Uterus (tissue), 2 donors: ENCODE measurements around the gene FEN1.

Experiments
- POLR2A ChIP-seq, 2 donors: fragments of 450-650 bp; IDR thresholded peaks; one replicate each; pipeline ENCODE4 v1.6.1; 2016; ENCODE audit warnings: antibody characterized with exemption in 2 of 2, mild to moderate bottlenecking in 1 of 2, moderate library complexity in 1 of 2
- TF ChIP-seq, protein P1 (sequence below), 4 experiments: fragments of 200-600 bp in 2 of 4; fragments of 450-650 bp in 2 of 4; sonication (generic) in 2 of 4; IDR thresholded peaks; one replicate each; pipeline ENCODE4 v1.5.1; 2016 to 2019; ENCODE audit warnings: antibody characterized with exemption in 4 of 4, mild to moderate bottlenecking in 2 of 4, moderate library complexity in 1 of 4

DNA sequence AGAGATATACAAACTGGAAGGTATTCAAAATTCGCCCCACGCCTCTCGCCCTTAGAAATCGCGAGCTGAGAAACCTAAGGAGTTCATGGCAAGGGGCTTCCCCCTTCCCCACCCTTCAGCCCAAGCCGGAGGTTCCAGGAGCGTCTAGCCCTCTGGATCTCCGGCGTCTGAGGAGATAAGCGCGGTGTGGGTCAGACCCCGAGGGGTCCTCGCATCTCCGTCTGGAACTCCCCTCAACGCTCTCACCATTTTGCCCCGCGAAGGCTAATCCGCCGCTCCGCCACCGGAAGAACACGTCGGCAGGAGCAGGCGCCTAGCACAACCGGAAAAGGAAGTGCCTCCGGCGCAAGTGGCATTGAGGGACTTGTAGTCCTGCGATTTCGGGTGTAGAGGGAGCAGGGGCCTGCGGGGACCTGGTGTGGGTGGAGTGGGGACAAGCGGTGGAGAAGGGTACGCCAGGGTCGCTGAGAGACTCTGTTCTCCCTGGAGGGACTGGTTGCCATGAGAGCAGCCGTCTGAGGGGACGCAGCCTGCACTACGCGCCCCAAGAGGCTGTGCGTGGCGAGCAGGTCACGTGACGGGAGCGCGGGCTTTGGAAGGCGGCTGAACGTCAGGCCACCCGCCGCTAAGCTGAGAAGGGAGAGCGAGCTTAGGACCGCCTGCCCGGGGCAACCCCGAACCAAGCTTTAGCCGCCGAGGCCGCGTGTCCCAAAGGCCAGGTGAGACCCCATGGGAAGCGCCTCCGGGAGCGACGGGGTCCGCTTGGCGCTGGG lies at the start of gene FEN1, which contains the start of gene TMEM258:
- TF ChIP-seq, protein P1, sequence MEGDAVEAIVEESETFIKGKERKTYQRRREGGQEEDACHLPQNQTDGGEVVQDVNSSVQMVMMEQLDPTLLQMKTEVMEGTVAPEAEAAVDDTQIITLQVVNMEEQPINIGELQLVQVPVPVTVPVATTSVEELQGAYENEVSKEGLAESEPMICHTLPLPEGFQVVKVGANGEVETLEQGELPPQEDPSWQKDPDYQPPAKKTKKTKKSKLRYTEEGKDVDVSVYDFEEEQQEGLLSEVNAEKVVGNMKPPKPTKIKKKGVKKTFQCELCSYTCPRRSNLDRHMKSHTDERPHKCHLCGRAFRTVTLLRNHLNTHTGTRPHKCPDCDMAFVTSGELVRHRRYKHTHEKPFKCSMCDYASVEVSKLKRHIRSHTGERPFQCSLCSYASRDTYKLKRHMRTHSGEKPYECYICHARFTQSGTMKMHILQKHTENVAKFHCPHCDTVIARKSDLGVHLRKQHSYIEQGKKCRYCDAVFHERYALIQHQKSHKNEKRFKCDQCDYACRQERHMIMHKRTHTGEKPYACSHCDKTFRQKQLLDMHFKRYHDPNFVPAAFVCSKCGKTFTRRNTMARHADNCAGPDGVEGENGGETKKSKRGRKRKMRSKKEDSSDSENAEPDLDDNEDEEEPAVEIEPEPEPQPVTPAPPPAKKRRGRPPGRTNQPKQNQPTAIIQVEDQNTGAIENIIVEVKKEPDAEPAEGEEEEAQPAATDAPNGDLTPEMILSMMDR (IDR thresholded peaks at IDR 0.05) = peak in 1 of 4 experiments; percentile 47
- TF ChIP-seq POLR2A (IDR thresholded peaks at IDR 0.05) = peak in 1 of 2 donors; percentile 72
